K562 (cell line): ENCODE data around the gene NUMB. TPM values are rescaled to one million over a fixed set of nuclear protein-coding genes. Genes with fewer than 3 reads are reported as not detected.
A peak's percentile ranks its signal among the peaks of the same experiment; 100 is the strongest.

Source experiments
- CREB1 ChIP-seq, 2 experiments: sonication (generic) in 1 of 2; formaldehyde crosslinking in 1 of 2; IDR thresholded peaks; 2 replicates each; pipeline versions ENCODE4 v1.6.1 to v1.8.0; 2012 to 2022; ENCODE audit warnings: inconsistent platforms in 1 of 2, mild to moderate bottlenecking in 1 of 2, missing genetic modification reagents in 1 of 2, moderate library complexity in 1 of 2
- DMBX1 ChIP-seq: fragments of 250-450 bp; sonication (Bioruptor Pico); IDR thresholded peaks from 2 replicates; pipeline ENCODE4 v1.8.0; 2022; ENCODE audit warnings: inconsistent platforms, mild to moderate bottlenecking, moderate library complexity, borderline replicate concordance
- IRF2 ChIP-seq: sonication (generic); formaldehyde crosslinking; IDR thresholded peaks from 2 replicates; pipeline ENCODE4 v1.8.1; 2022; ENCODE audit warnings: mild to moderate bottlenecking, missing genetic modification reagents
- JUND ChIP-seq, 2 experiments: IDR thresholded peaks; 2 replicates in 1 of 2; 3 replicates in 1 of 2; pipeline ENCODE4 v1.6.1; 2011; ENCODE audit warnings: borderline replicate concordance in 2 of 2, low read depth in 2 of 2, low read length in 2 of 2, improper control_type of control experiment in 1 of 2, missing biosample characterization in 1 of 2, missing genetic modification characterization in 1 of 2, missing genetic modification reagents in 1 of 2
- MYC ChIP-seq, 2 experiments: fragments of 250-450 bp in 1 of 2; sonication (Bioruptor Pico) in 1 of 2; IDR thresholded peaks; 2 replicates each; pipeline versions ENCODE4 v1.5.1 to v1.6.1; 2012 to 2021; ENCODE audit warnings: low read depth in 2 of 2, borderline replicate concordance in 1 of 2, improper control_type of control experiment in 1 of 2, low read length in 1 of 2, mild to moderate bottlenecking in 1 of 2, moderate library complexity in 1 of 2
- PBX2 ChIP-seq, 2 experiments: IDR thresholded peaks in 1 of 2; conservative IDR thresholded peaks in 1 of 2; 2 replicates each; pipeline ENCODE4 v1.6.1; 2016; ENCODE audit warnings: low read depth in 2 of 2, mild to moderate bottlenecking in 1 of 2, missing compliant biosample characterization in 1 of 2, missing genetic modification characterization in 1 of 2, moderate library complexity in 1 of 2
- TAF9B ChIP-seq: fragments of 450-650 bp; IDR thresholded peaks from 2 replicates; pipeline ENCODE4 v1.6.1; 2018; ENCODE audit warnings: mild to moderate bottlenecking; ENCODE audit not compliant: partially characterized antibody
- TBP ChIP-seq: optimal IDR thresholded peaks from 2 replicates; pipeline ENCODE3; 2011; ENCODE audit warnings: low read depth, low read length, improper control_type of control experiment
- YBX1 ChIP-seq: fragments of 450-650 bp; IDR thresholded peaks from 2 replicates; pipeline ENCODE4 v1.7.1; 2016; ENCODE audit warnings: mild to moderate bottlenecking
- ZNF121 ChIP-seq: sonication (generic); formaldehyde crosslinking; conservative IDR thresholded peaks from 2 replicates; pipeline ENCODE4 v1.8.0; 2022; ENCODE audit warnings: missing genetic modification reagents
- ZNF347 ChIP-seq: fragments of 450-650 bp; formaldehyde crosslinking; IDR thresholded peaks from 2 replicates; pipeline ENCODE4 v1.4.0; 2020; ENCODE audit warnings: low read depth, mild to moderate bottlenecking, moderate library complexity
- ZNF445 ChIP-seq: fragments of 250-450 bp; sonication (Bioruptor Pico); IDR thresholded peaks from 2 replicates; pipeline ENCODE4 v1.4.0; 2020; ENCODE audit warnings: low read depth, mild to moderate bottlenecking, moderate library complexity
- polyA plus RNA-seq, 8 experiments: library from polyadenylated mRNA; depleted of rRNA in 4 of 8; stranded (reverse) in 5 of 8; unstranded in 3 of 8; fragments of >200 nt; fragmentation: Nextera tagmentation in 2 of 8; fragmentation: Illumina TruSeq in 1 of 8; extraction: Ambion mirVana in 2 of 8; extraction: Trizol in 1 of 8; gene quantifications; 2 replicates each; pipeline versions ENCODE4 v1.2.1 to v1.2.3, GENCODE V29; 2011 to 2014; ENCODE audit warnings: inconsistent platforms in 1 of 8, missing spikeins in 1 of 8
- total RNA-seq, 7 experiments: library from RNA; depleted of rRNA in 6 of 7; stranded (reverse); fragments of >200 nt in 6 of 7; fragmentation: Illumina TruSeq in 2 of 7; extraction: Trizol in 2 of 7; gene quantifications; 2 replicates each; pipeline versions ENCODE4 v1.2.1 to v1.2.3, GENCODE V29; 2011 to 2021; ENCODE audit warnings: low replicate concordance in 1 of 7
- TF ChIP-seq, protein P1 (sequence below): fragments of 450-650 bp; IDR thresholded peaks from 2 replicates; pipeline ENCODE4 v1.6.1; 2016
- TF ChIP-seq, protein P2 (sequence below): IDR thresholded peaks from 2 replicates; pipeline ENCODE4 v1.6.1; 2012; ENCODE audit warnings: low read depth, low read length, improper control_type of control experiment, borderline replicate concordance
- TF ChIP-seq, protein P3 (sequence below): fragments of 200-800 bp; sonication (Bioruptor generic); IDR thresholded peaks from 2 replicates; pipeline ENCODE4 v1.6.1; 2017; ENCODE audit warnings: missing genetic modification characterization, missing compliant biosample characterization
- TF ChIP-seq, protein P4 (sequence below): fragments of 250-450 bp; sonication (Bioruptor Pico); IDR thresholded peaks from 2 replicates; pipeline ENCODE4 v1.4.0; 2020

NUMB gene
- total and polyA plus RNA-seq, 9 of the 15 experiments (the other 6 are each of a cell fraction or from before 2014, with no cell fraction given): 13.5 to 54.0 (median 32.3) TPM

- TF ChIP-seq JUND (IDR thresholded peaks at IDR 0.05; ENCODE audit: borderline replicate concordance, low read depth, low read length) (peak; percentile 38; the same call in 1 of the 2 replicates), JUND (tag; IDR thresholded peaks at IDR 0.05; ENCODE audit: borderline replicate concordance, low read depth, low read length) (no peak; the same call in 2 of the 3 replicates), PBX2 (CRISPR knock-in tag; IDR thresholded peaks at IDR 0.05; ENCODE audit: low read depth) (peak; percentile 92), PBX2 (tag; conservative IDR thresholded peaks at IDR 0.05; ENCODE audit: low read depth) (peak; percentile 100), ZNF445 (CRISPR knock-in tag) (no peak), ZNF347 (CRISPR knock-in tag) (no peak), CREB1 (IDR thresholded peaks at IDR 0.05) (peak; percentile 72), CREB1 (CRISPR knock-in tag; IDR thresholded peaks at IDR 0.05) (peak; percentile 73), TAF9B (peak; percentile 58), DMBX1 (CRISPR knock-in tag) (no peak), MYC (IDR thresholded peaks at IDR 0.05; ENCODE audit: low read depth, low read length) (peak; percentile 29; the same call in 1 of the 2 replicates), MYC (CRISPR knock-in tag; IDR thresholded peaks at IDR 0.05; ENCODE audit: borderline replicate concordance, low read depth) (no peak), IRF2 (CRISPR knock-in tag) (no peak), TBP (peak; percentile 68), YBX1 (no peak), ZNF121 (CRISPR knock-in tag) (no peak)
- TF ChIP-seq, protein P1, sequence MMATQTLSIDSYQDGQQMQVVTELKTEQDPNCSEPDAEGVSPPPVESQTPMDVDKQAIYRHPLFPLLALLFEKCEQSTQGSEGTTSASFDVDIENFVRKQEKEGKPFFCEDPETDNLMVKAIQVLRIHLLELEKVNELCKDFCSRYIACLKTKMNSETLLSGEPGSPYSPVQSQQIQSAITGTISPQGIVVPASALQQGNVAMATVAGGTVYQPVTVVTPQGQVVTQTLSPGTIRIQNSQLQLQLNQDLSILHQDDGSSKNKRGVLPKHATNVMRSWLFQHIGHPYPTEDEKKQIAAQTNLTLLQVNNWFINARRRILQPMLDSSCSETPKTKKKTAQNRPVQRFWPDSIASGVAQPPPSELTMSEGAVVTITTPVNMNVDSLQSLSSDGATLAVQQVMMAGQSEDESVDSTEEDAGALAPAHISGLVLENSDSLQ: peak; percentile 100
- TF ChIP-seq, protein P2, sequence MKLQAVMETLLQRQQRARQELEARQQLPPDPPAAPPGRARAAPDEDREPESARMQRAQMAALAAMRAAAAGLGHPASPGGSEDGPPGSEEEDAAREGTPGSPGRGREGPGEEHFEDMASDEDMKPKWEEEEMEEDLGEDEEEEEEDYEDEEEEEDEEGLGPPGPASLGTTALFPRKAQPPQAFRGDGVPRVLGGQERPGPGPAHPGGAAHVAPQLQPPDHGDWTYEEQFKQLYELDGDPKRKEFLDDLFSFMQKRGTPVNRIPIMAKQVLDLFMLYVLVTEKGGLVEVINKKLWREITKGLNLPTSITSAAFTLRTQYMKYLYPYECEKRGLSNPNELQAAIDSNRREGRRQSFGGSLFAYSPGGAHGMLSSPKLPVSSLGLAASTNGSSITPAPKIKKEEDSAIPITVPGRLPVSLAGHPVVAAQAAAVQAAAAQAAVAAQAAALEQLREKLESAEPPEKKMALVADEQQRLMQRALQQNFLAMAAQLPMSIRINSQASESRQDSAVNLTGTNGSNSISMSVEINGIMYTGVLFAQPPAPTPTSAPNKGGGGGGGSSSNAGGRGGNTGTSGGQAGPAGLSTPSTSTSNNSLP: 0 out of 2 replicates have a peak, but pooled peaks have one; percentile 24
- TF ChIP-seq, protein P3, sequence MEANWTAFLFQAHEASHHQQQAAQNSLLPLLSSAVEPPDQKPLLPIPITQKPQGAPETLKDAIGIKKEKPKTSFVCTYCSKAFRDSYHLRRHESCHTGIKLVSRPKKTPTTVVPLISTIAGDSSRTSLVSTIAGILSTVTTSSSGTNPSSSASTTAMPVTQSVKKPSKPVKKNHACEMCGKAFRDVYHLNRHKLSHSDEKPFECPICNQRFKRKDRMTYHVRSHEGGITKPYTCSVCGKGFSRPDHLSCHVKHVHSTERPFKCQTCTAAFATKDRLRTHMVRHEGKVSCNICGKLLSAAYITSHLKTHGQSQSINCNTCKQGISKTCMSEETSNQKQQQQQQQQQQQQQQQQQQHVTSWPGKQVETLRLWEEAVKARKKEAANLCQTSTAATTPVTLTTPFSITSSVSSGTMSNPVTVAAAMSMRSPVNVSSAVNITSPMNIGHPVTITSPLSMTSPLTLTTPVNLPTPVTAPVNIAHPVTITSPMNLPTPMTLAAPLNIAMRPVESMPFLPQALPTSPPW: peak; percentile 92
- TF ChIP-seq, protein P4, sequence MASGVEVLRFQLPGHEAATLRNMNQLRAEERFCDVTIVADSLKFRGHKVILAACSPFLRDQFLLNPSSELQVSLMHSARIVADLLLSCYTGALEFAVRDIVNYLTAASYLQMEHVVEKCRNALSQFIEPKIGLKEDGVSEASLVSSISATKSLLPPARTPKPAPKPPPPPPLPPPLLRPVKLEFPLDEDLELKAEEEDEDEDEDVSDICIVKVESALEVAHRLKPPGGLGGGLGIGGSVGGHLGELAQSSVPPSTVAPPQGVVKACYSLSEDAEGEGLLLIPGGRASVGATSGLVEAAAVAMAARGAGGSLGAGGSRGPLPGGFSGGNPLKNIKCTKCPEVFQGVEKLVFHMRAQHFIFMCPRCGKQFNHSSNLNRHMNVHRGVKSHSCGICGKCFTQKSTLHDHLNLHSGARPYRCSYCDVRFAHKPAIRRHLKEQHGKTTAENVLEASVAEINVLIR: peak; percentile 60; the same call in 1 of the 2 replicates
These were observed at the start of gene NUMB (continued) for GRCh38 chr14:73458183-73458976.
